GM10248 (cell line): ENCODE measurements around the gene CLEC4E.

ENCODE experiments used
- CTCF ChIA-PET: fragments of 300-600 bp; sonication (Branson Sonifier 250); formaldehyde crosslinking; extraction: SDS; loops from one replicate; lab custom pipeline; 2021; ENCODE audit warnings: antibody characterized with exemption; lab: Yijun Ruan, JAX
- POLR2A ChIA-PET: fragments of 350-650 bp; sonication (Branson Sonifier 250); formaldehyde crosslinking; extraction: SDS; loops from one replicate; lab custom pipeline; 2020; ENCODE audit warnings: antibody characterized with exemption; lab: Yijun Ruan, JAX
- DNase-seq: peaks from one replicate; pipeline ENCODE4 v3.0.0; 2012; ENCODE audit errors: extremely low spot score
- CTCF ChIP-seq: IDR thresholded peaks from 2 replicates; pipeline ENCODE4 v1.5.1; 2012; ENCODE audit warnings: mild to moderate bottlenecking, low read depth; ENCODE audit errors: extremely low read depth, missing control alignments, control extremely low read depth

Gene CLEC4E

DNA sequence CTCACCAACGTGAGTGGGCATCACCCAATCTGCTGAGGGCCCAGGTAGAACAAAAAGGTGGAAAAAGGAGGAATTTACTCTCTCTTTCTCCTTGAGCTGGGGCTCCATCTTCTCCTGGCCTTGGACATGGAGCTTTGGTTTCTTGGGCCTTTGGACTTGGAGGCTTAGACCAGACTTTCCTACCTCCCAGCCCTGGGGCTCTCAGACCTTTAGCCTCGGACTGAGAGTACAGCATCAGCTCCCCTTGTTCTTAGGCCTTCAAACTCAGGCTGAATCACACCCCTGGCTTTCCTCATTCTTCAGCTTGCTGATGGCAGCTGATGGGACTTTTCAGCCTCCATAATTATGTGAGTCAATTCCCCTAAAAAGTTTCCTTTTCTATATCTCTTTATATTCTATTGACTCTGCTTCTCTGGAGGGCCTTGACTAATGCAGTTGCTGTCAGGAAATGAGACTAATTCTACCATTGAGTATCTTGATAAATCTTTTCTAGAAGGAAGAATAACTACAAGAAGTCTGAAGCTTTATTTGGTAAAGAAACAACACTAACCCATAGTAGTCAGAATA is 15.9 kb upstream of the CLEC4E start:
- no peak for DNase-seq
- no peak for TF ChIP-seq CTCF
- ChIA-PET POLR2A (no interaction called here), CTCF (interaction anchor here (1.1 to 5.6 kb wide), 4 partner anchors 12 to 52 kb away, joined by 3 to 40 read pairs (median 8); no protein-coding TSS in a partner anchor)

GRCh38 chr12:8554451-8555195 is 13.9 kb upstream of the CLEC4E start:
- CTCF ChIA-PET, result interaction anchor here (2.4 to 5.6 kb wide), 2 partner anchors 10 to 14 kb away, joined by 13 to 40 read pairs; no protein-coding TSS in a partner anchor
- TF ChIP-seq CTCF, result no peak
- DNase-seq, result no peak
- POLR2A ChIA-PET, result no interaction called here

DNA sequence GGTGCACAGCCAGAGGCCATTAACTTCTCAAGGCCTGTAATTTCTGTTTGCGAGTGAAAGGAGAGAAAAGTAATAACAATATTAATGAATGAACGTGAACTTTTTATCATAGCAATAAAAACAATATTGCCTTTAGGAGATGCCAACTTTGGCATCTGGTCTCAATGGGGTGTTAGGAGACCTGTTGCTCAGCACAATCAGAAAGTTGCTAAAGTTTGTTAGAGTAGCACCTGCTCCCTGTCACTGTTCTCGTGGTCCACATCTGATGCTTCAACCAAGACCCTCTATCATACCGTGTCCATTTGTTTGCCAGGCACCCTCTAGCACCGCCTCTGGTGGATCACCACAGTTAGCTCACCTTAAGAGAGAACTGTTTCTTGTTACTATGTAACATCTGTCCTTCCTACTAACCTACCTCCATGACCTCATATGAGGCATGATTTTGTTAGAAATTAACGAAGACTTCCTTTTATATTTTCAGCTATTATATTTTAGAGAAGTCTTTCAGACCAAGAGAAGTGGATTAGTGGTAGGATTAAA is 12.5 kb upstream of the CLEC4E start:
- CTCF ChIA-PET, result interaction anchor here (1.2 to 5.6 kb wide), 3 partner anchors 9 to 93 kb away, joined by 3 to 40 read pairs (median 3); no protein-coding TSS in a partner anchor

GRCh38 chr12:8549381-8549780 is 8.7 kb upstream of the CLEC4E start:
- no peak for DNase-seq
- ChIA-PET CTCF (no interaction called here), POLR2A (no interaction called here)
- no peak for TF ChIP-seq CTCF

More for the DNA sequence above, 12.5 kb upstream of the CLEC4E start:
- TF ChIP-seq CTCF, result no peak
- POLR2A ChIA-PET, result no interaction called here
- DNase-seq, result no peak

DNA sequence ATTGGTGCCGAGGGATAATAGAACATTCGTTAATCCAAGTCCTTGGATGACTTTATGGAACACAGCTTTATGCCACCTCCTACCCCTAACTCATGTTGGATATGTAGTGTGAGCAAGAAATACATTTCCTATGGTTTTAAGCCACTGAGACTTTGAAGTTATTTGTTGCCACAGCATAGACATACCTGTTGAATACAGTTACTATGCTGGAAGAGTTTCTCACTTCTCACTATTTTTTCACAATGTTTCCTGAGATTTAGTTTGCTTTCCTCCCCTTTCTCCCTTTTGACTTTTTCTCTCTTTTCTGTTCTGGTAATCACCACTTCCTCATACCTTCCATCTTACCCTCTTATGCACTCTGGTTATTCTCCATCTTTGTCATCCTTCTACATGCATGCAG is 7.5 kb upstream of the CLEC4E start:
- no peak for DNase-seq
- CTCF ChIA-PET, result interaction anchor here (1.5 kb wide), 1 partner anchor 12 kb away, joined by 5 read pairs; no protein-coding TSS in a partner anchor
- POLR2A ChIA-PET, result no interaction called here
- TF ChIP-seq CTCF, result no peak

GRCh38 chr12:8547645-8548044 is 6.9 kb upstream of the CLEC4E start:
- POLR2A ChIA-PET, result no interaction called here
- no peak for DNase-seq
- CTCF ChIA-PET, result interaction anchor here (1.5 kb wide), 1 partner anchor 13 kb away, joined by 5 read pairs; no protein-coding TSS in a partner anchor
- TF ChIP-seq CTCF, result no peak
